Left ventricle myocardium inferior (tissue), 1 donor: Measurements from ENCODE around the gene KCNJ6. TPM values are rescaled to one million over a fixed set of nuclear protein-coding genes. Genes with fewer than 3 reads are reported as not detected.

Experiments used
- DNase-seq: peaks from one replicate; pipeline ENCODE4 v3.0.0-alpha.2; 2020
- H3K27ac ChIP-seq: fragments of 200-600 bp; replicated peaks from 2 replicates; pipeline ENCODE4 v1.8.0; 2021
- H3K27me3 ChIP-seq: fragments of 200-600 bp; 2 replicates; pipeline ENCODE4 v1.8.0; 2021; ENCODE audit warnings: low read depth
- H3K36me3 ChIP-seq: fragments of 200-600 bp; 2 replicates; pipeline ENCODE4 v1.8.0; 2021
- H3K4me1 ChIP-seq: fragments of 200-600 bp; 2 replicates; pipeline ENCODE4 v1.8.0; 2021
- H3K4me3 ChIP-seq: fragments of 200-600 bp; 2 replicates; pipeline ENCODE4 v1.8.0; 2021; ENCODE audit warnings: mild to moderate bottlenecking, moderate library complexity
- H3K9me3 ChIP-seq: fragments of 200-600 bp; replicated peaks from 2 replicates; pipeline ENCODE4 v1.8.0; 2021
- intact Hi-C: fragments of 100-400 bp; cut with micrococcal nuclease; formaldehyde crosslinking; loops from one replicate; pipeline ENCODE4 v1.11.0; 2022
- total RNA-seq: library from RNA; stranded (reverse); fragmentation: NEBNext Ultra II Directional; extraction: Animal tissue kit (Norgen Biotek cat#: 25700); gene quantifications from one replicate; pipeline ENCODE4 v1.2.1, GENCODE V29; 2021
- TF ChIP-seq, protein P1 (sequence below): fragments of 200-600 bp; IDR thresholded peaks from 2 replicates; pipeline ENCODE4 v1.8.0; 2021; ENCODE audit warnings: antibody characterized with exemption, mild to moderate bottlenecking, borderline replicate concordance
- donor health status: DM: no; HTN: yes; CAD: no; lungs with severe emphysema.

The KCNJ6 gene
- total RNA-seq, 1 donor from 2014 or later = not detected

- no peak for DNase-seq
- intact Hi-C loops = no loop called here
- Histone ChIP-seq H3K9me3 (peaks cover 10% of the 10 kb centered on the region), H3K27ac (no peak overlapping the region), H3K4me3 (no peak overlapping the region), H3K4me1 (peaks cover 8% of the 10 kb centered on the region), H3K36me3 (no peaks in the 10 kb centered on the region), H3K27me3 (peaks cover 7% of the 10 kb centered on the region)
- TF ChIP-seq, protein P1, sequence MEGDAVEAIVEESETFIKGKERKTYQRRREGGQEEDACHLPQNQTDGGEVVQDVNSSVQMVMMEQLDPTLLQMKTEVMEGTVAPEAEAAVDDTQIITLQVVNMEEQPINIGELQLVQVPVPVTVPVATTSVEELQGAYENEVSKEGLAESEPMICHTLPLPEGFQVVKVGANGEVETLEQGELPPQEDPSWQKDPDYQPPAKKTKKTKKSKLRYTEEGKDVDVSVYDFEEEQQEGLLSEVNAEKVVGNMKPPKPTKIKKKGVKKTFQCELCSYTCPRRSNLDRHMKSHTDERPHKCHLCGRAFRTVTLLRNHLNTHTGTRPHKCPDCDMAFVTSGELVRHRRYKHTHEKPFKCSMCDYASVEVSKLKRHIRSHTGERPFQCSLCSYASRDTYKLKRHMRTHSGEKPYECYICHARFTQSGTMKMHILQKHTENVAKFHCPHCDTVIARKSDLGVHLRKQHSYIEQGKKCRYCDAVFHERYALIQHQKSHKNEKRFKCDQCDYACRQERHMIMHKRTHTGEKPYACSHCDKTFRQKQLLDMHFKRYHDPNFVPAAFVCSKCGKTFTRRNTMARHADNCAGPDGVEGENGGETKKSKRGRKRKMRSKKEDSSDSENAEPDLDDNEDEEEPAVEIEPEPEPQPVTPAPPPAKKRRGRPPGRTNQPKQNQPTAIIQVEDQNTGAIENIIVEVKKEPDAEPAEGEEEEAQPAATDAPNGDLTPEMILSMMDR = no peak
These were observed 54.7 kb downstream of the KCNJ6 start for GRCh38 chr21:37861561-37861960.

DNA sequence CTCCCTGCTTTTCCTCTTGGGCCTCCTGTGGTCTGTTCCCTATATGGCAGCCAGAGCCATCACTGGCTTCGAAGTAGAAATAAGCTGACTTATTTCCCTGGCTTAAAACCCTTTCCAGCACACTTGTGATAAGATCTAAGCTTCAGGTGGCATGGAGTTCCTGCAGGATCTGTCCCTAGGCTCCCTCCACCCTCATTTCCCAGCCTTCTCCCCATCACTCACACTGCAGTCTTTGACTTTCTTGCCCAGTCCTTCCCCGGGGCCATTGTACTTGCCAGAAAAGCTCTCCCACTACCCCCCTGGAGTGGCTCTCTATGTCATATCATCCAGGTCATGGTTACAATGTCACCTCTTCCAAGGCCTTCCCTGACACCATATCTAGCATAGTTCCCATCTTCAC is 55.8 kb downstream of the KCNJ6 start:
- no peak for DNase-seq
- TF ChIP-seq, protein P1 = no peak
- no peak overlapping the region for H3K4me3 ChIP-seq
- intact Hi-C loops = no loop called here
- H3K27me3 ChIP-seq = peaks cover 11% of the 10 kb centered on the region
- H3K27ac ChIP-seq = no peak overlapping the region
- H3K9me3 ChIP-seq = peaks cover 10% of the 10 kb centered on the region
- peaks cover 8% of the 10 kb centered on the region for H3K4me1 ChIP-seq
- H3K36me3 ChIP-seq = no peaks in the 10 kb centered on the region

DNA sequence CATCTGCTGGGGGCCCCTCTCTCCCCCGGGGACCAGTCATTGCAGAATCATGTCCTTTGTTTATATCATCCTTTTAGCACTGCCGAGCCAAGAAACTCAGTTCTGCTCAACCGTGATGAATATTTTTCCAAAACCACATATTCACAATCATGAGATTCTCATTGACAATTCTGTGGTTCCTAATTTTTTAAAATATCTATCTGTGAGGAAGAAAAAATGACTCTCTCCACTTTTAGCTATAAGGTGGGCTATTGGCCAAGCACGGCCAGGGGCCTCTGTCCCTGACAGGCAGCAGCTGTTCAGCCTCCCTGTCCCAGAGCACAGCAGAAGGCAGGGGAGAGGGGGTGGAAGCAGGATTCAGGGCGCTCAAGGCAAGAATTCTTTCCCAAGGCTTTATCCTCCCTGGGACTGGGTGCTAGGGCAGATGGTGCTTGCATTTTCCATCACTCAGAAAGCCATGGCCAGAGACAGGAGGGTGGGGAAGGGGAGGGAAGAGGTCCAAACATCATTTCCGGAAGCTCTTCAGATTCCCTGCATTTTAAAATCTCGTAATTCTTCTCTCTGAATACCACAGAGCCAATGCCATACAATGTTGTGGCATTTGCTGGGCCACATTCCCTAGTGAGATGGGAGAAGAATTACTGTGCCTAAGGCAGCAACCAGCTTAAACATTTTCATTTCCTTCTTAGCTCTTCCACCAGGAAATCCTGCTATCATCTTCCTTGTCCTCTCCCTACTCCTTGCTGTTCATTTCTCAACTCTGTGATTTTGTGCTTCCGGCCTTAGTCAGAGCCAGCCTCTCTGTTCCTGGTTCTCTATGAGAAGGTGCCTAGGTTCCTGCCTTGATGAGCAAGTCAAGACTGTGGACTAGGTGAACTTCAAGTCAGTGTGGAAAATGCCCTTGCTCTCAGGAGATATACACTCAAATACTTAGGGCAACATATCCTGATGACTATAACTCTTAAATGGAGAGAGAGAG is 60.3 kb downstream of the KCNJ6 start:
- H3K27ac ChIP-seq = no peak overlapping the region
- no peak for DNase-seq
- H3K9me3 ChIP-seq = peaks cover 38% of the 10 kb centered on the region
- no peaks in the 10 kb centered on the region for H3K4me1 ChIP-seq
- TF ChIP-seq, protein P1 = no peak
- no peak overlapping the region for H3K4me3 ChIP-seq
- H3K27me3 ChIP-seq = peaks cover 18% of the 10 kb centered on the region
- intact Hi-C loops = no loop called here
- no peaks in the 10 kb centered on the region for H3K36me3 ChIP-seq

GRCh38 chr21:37855271-37855646 is 61.0 kb downstream of the KCNJ6 start:
- H3K27ac ChIP-seq = no peak overlapping the region
- no peaks in the 10 kb centered on the region for H3K36me3 ChIP-seq
- TF ChIP-seq, protein P1 = no peak
- peaks cover 38% of the 10 kb centered on the region for H3K9me3 ChIP-seq
- intact Hi-C loops = no loop called here
- H3K27me3 ChIP-seq = peaks cover 24% of the 10 kb centered on the region
- no peak for DNase-seq
- H3K4me1 ChIP-seq = no peaks in the 10 kb centered on the region
- H3K4me3 ChIP-seq = no peak overlapping the region

GRCh38 chr21:37849506-37850102 is 66.7 kb downstream of the KCNJ6 start:
- no peak overlapping the region for H3K4me3 ChIP-seq
- H3K36me3 ChIP-seq = no peaks in the 10 kb centered on the region
- intact Hi-C loops = no loop called here
- H3K27me3 ChIP-seq = peaks cover 52% of the 10 kb centered on the region
- H3K4me1 ChIP-seq = no peaks in the 10 kb centered on the region
- H3K9me3 ChIP-seq = peaks cover 28% of the 10 kb centered on the region
- TF ChIP-seq, protein P1 = no peak
- H3K27ac ChIP-seq = no peak overlapping the region
- no peak for DNase-seq
